Lower leg skin (tissue), 4 donors: Measurements from ENCODE around the gene PTGDS. TPM values are rescaled to one million over a fixed set of nuclear protein-coding genes. Genes with fewer than 3 reads are reported as not detected.

Experiments
- DNase-seq, 2 donors: peaks; one replicate each; pipeline ENCODE4 v3.0.0-alpha.2; 2019; ENCODE audit warnings: low spot score in 2 of 2
- H3K4me3 ChIP-seq: fragments of 200-600 bp; sonication (generic); 2 replicates; pipeline ENCODE4 v1.5.1; 2017; ENCODE audit warnings: mild to moderate bottlenecking, low read depth; ENCODE audit not compliant: poor library complexity, severe bottlenecking
- POLR2A ChIP-seq, 2 donors: fragments of 450-650 bp; IDR thresholded peaks; one replicate each; pipeline ENCODE4 v1.6.1; 2016 to 2017; ENCODE audit warnings: antibody characterized with exemption in 2 of 2, mild to moderate bottlenecking in 1 of 2, moderate library complexity in 1 of 2
- WGBS, 2 donors: methylation state at CpG; one replicate each; pipeline ENCODE4 v1.1.5; 2018; 5-methylcytosine and 5-hydroxymethylcytosine counted together
- intact Hi-C: fragments of 100-400 bp; cut with DNase I; formaldehyde crosslinking; loops from one replicate; pipeline ENCODE4 v1.15.0; 2023; ENCODE audit warnings: low total_unique reads
- total RNA-seq, 4 donors: library from RNA; depleted of rRNA; stranded (reverse); fragments of >200 nt; gene quantifications; one replicate each; pipeline ENCODE4 v1.1.0, GENCODE V29; 2016
- TF ChIP-seq, protein P1 (sequence below), 3 donors: fragments of 450-650 bp; IDR thresholded peaks; one replicate each; pipeline ENCODE4 v1.5.1; 2016; ENCODE audit warnings: antibody characterized with exemption in 3 of 3, mild to moderate bottlenecking in 3 of 3, moderate library complexity in 2 of 3

Gene PTGDS
- total RNA-seq, 4 donors from 2014 or later = 9.7 to 75.3 (median 14.8) TPM

DNA sequence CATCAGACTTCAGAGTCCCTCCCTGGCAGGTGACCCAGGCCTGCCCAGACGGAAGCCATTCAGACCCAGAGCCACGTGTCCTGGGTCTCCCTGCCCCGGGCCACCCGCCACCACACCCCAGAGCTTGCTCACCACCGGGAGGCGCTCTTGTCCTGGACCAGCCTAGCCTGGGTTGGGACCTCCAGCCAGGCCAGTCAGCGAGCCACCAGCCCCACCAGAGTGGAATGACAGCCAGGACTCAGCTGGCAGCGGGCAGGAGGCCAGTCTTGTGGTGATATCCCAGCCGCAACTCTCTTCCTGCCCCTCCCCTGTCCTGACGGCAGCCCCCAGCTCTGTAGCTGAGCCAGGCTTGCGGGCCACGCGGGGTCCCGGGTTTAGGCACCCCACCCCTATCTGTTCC lies 1.7 kb upstream of the PTGDS start:
- TF ChIP-seq, protein P1, sequence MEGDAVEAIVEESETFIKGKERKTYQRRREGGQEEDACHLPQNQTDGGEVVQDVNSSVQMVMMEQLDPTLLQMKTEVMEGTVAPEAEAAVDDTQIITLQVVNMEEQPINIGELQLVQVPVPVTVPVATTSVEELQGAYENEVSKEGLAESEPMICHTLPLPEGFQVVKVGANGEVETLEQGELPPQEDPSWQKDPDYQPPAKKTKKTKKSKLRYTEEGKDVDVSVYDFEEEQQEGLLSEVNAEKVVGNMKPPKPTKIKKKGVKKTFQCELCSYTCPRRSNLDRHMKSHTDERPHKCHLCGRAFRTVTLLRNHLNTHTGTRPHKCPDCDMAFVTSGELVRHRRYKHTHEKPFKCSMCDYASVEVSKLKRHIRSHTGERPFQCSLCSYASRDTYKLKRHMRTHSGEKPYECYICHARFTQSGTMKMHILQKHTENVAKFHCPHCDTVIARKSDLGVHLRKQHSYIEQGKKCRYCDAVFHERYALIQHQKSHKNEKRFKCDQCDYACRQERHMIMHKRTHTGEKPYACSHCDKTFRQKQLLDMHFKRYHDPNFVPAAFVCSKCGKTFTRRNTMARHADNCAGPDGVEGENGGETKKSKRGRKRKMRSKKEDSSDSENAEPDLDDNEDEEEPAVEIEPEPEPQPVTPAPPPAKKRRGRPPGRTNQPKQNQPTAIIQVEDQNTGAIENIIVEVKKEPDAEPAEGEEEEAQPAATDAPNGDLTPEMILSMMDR (IDR thresholded peaks at IDR 0.05) = no peak
- no peak for TF ChIP-seq POLR2A (IDR thresholded peaks at IDR 0.05)
- no peak for DNase-seq
- no peak overlapping the region for H3K4me3 ChIP-seq
- WGBS, 2 donors = 30 to 44% methylated on average over 7 to 14 of the region's 14 CpGs
- intact Hi-C loops = no loop called here

GRCh38 chr9:136977649-136978072 lies 357 bp downstream of the PTGDS start:
- intact Hi-C loops = no loop called here
- no peak for TF ChIP-seq POLR2A (IDR thresholded peaks at IDR 0.05)
- TF ChIP-seq, protein P1 (IDR thresholded peaks at IDR 0.05) = no peak
- H3K4me3 ChIP-seq = no peak overlapping the region
- no peak for DNase-seq
- 34 to 72% methylated on average over 3 to 21 of the region's 33 CpGs for WGBS, 2 donors

DNA sequence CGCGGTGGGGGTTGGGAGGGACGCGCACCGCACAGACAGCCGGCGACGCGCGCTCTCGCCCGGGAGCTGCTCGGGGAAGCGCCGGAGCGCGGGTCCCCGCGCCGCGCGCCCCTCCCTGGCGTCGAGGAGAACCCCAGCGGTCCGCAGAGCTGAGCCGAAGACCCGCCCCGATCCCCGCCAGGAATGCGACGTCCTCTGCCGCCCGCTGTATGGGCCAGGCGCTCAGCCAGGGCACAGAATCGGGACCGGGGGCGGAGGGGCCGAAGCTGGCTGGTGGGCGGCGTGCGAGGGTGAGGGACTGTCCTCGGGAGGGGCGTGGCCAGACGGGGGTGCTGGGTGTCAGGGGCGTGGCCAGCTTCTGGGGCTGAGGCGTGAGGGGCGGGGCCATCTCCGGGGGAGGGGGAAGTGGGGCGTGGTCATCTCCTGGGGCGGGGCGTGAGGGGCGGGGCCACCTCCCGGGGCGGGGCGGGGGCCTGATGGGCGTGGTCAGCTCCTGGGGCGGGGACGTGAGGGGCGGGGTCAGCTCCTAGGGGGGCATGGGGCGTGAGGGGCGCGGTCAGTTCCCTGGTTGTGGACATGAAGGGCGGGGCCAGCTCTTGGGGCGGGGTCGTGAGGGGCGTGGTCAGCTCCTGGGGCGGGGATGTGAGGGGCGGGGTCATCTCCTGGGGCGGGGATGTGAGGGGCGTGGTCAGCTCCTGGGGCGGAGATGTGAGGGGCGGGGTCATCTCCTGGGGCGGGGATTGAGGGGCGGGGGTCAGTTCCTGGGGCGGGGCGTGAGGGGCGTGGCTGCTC lies 965 bp downstream of the PTGDS start:
- 0 to 9% methylated on average over 2 to 4 of the region's 78 CpGs for WGBS, 2 donors
- TF ChIP-seq POLR2A (IDR thresholded peaks at IDR 0.05) = no peak
- TF ChIP-seq, protein P1 (IDR thresholded peaks at IDR 0.05) = no peak
- H3K4me3 ChIP-seq = no peak overlapping the region
- peak; percentile 57 to 92 for DNase-seq
- intact Hi-C loops = no loop called here

GRCh38 chr9:136978865-136979544 lies 1.7 kb downstream of the PTGDS start:
- no peak for DNase-seq
- 39 to 51% methylated on average over 23 to 31 of the region's 41 CpGs for WGBS, 2 donors
- intact Hi-C loops = no loop called here
- TF ChIP-seq, protein P1 (IDR thresholded peaks at IDR 0.05) = no peak
- no peak for TF ChIP-seq POLR2A (IDR thresholded peaks at IDR 0.05)
- H3K4me3 ChIP-seq = no peak overlapping the region

DNA sequence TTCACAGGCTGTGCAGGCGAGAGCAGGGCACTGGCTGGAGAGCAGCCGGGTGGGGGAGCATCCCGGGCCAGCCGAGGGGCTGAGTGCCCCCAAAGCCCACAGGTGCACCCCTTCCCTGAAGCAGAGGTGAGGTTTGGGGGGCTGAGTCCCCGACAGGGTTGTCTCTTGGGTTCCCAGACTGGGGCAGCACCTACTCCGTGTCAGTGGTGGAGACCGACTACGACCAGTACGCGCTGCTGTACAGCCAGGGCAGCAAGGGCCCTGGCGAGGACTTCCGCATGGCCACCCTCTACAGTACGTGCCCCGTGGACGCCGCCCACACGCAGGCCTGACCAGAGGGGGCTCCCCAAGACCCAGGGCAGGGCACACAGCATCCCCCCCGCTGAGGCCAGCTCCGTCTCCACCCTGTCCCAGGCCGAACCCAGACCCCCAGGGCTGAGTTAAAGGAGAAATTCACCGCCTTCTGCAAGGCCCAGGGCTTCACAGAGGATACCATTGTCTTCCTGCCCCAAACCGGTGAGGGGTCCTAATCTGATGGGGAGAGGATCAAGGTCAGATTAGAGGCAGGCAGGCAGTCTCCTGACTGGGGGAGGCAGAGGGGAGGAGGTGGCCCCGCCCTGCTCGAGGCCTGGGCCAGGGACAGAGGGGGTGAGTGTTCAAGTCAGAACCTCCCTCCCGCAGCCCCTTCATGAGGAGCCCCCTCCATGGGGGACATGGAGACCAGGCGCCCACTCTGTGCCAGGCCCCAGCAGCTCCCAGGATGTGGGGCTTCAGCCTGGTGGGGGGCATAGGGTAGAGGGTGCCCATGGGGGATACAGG lies 2.7 kb downstream of the PTGDS start:
- intact Hi-C loops = no loop called here
- 78 to 79% methylated on average over 20 to 25 of the region's 26 CpGs for WGBS, 2 donors
- no peak for TF ChIP-seq POLR2A (IDR thresholded peaks at IDR 0.05)
- TF ChIP-seq, protein P1 (IDR thresholded peaks at IDR 0.05) = no peak
- no peak for DNase-seq
- H3K4me3 ChIP-seq = no peak overlapping the region
